Measurements from ENCODE around the gene SNIP1. TPM values are rescaled to one million over a fixed set of nuclear protein-coding genes. Genes with fewer than 3 reads are reported as not detected.
"Not testable (repeated sequence)": the region's sequence is repeated elsewhere in the genome, so short reads cannot be mapped to it uniquely, and the experiment has no call there.

Gene SNIP1
- total RNA-seq, 1 donor from 2014 or later: 6.8 TPM

GRCh38 chr1:37567023-37567422 is 12.9 kb upstream of the SNIP1 start:
- no peak overlapping the region for H3K4me3 ChIP-seq (ENCODE audit: low read depth, low read length)
- TF ChIP-seq CTCF (conservative IDR thresholded peaks at IDR 0.05; ENCODE audit: low read depth, low read length): no peak
- DNase-seq (ENCODE audit: low read depth): no peak

- H3K4me3 ChIP-seq (ENCODE audit: low read depth, low read length): no peak overlapping the region
- TF ChIP-seq CTCF (conservative IDR thresholded peaks at IDR 0.05; ENCODE audit: low read depth, low read length): no peak
- DNase-seq (ENCODE audit: low read depth): no peak
Measured at GRCh38 chr1:37564892-37565291, 10.8 kb upstream of the SNIP1 start.

- no peak overlapping the region for H3K4me3 ChIP-seq (ENCODE audit: low read depth, low read length)
- DNase-seq (ENCODE audit: low read depth): no peak
- TF ChIP-seq CTCF (conservative IDR thresholded peaks at IDR 0.05; ENCODE audit: low read depth, low read length): no peak
Measured at GRCh38 chr1:37562984-37563383, 8.9 kb upstream of the SNIP1 start.

GRCh38 chr1:37561133-37562132 is 7.3 kb upstream of the SNIP1 start:
- H3K4me3 ChIP-seq (ENCODE audit: low read depth, low read length): no peak overlapping the region
- no peak for DNase-seq (ENCODE audit: low read depth)
- TF ChIP-seq CTCF (conservative IDR thresholded peaks at IDR 0.05; ENCODE audit: low read depth, low read length): peak; percentile 55

- no peak overlapping the region for H3K4me3 ChIP-seq (ENCODE audit: low read depth, low read length)
- no peak for TF ChIP-seq CTCF (conservative IDR thresholded peaks at IDR 0.05; ENCODE audit: low read depth, low read length)
- DNase-seq (ENCODE audit: low read depth): no peak
Measured at GRCh38 chr1:37560401-37561132, 6.5 kb upstream of the SNIP1 start.

- H3K4me3 ChIP-seq (ENCODE audit: low read depth, low read length); DNase-seq (ENCODE audit: low read depth): not testable (repeated sequence)
Measured at GRCh38 chr1:37559957-37560379, 5.9 kb upstream of the SNIP1 start.

GRCh38 chr1:37559080-37559479 is 5.0 kb upstream of the SNIP1 start:
- no peak for DNase-seq (ENCODE audit: low read depth)
- no peak overlapping the region for H3K4me3 ChIP-seq (ENCODE audit: low read depth, low read length)
- TF ChIP-seq CTCF (conservative IDR thresholded peaks at IDR 0.05; ENCODE audit: low read depth, low read length): no peak

Data from epithelial cell of proximal tubule (primary cell).